CD4-positive, alpha-beta T cell treated with Interleukin-1 beta for 1 hour (primary cell): ENCODE data around the gene OR56B4.
"Not testable (repeated sequence)": the region's sequence is repeated elsewhere in the genome, so short reads cannot be mapped to it uniquely, and the experiment has no call there.

Experiments
- DNase-seq, 2 donors: peaks; one replicate each; pipeline ENCODE4 v3.0.0-alpha.2; 2020 to 2022

OR56B4 gene

DNA sequence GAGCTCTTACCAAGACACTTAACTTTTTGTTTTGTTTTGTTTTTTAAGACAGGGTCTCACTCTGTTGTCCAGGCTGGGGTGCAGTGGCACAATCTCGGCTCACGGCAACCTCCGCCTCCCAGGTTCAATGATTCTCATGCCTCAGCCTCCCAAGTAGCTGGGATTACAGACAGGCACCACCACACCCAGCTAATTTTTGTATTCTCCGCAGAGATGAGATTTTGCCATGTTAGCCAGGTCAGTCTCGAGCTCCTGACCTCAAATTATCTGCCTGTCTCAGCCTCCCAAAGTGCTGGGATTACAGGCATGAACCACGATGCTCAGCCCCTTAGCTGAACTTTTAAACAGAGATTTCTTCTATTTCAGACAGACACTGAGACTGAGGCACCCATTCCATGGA is at the start of gene OR56B4:
Gene OR56B4, plus strand, starts transcription at position 301 of the 400 bp plus-strand sequence. Its CDS starts 95 bp downstream, at position 396.
- not testable (repeated sequence) for DNase-seq

DNA sequence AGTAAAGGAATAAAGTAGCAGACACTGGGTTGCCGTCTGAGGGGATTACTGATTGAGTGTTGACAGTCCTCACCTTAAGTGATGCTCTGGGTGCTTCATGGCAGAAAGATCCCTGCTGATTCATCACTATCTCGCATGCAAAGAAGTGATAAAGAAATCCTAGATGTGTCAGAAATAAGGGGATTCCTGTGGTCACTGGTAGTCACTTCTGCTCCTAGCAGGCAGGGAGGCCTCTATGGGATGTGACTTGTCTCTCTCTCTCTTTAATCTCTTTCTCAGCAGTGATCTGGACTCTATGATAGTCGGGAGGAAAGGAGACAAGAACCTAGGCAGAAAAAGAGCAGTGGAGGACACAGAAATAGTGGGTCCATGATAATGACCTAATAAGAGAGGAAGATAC is 46.0 kb upstream of the OR56B4 start:
- no peak for DNase-seq

GRCh38 chr11:6062691-6063358 is 44.7 kb upstream of the OR56B4 start:
- no peak for DNase-seq

GRCh38 chr11:6067502-6067901 is 40.0 kb upstream of the OR56B4 start:
- no peak for DNase-seq

DNA sequence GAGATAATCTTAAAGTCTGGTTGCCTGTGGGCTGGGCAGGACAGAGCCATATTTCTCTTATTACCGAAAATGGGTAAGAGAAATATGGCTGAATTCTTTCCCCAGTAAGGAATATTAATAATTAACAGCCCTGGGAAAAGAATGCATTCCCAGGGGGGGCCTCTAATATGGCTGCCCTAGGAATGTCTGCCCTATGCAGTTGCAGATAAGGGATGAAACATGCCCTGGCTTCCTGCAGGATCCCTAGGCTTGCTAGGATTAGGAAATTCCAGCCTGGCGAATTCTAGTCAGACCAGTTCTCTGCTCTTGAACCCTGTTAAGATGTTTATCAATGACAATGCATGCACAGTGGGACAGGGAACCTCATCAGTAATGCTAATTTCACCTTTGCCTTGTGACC is 31.0 kb upstream of the OR56B4 start:
- DNase-seq = not testable (repeated sequence)

DNA sequence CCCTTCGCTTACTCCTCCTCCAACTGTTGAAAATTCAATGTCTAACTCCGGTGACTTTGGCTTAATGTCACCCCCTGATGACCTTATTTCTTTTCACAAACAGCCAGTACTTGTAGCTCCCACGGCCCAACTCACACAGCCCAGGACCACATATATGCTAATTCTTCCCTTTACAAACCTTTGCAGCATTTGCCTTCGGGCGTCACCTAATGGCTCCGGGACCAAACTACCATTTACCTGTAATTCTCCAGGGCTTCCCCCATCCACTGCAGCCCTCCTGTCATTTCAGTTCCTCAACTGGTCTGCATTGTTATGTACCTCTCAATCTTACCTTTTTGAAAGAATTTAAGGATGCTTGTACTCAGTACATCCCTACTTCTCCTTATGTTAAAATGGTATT is 29.8 kb upstream of the OR56B4 start:
- no peak for DNase-seq

GRCh38 chr11:6079463-6079862 is 28.0 kb upstream of the OR56B4 start:
- no peak for DNase-seq

DNA sequence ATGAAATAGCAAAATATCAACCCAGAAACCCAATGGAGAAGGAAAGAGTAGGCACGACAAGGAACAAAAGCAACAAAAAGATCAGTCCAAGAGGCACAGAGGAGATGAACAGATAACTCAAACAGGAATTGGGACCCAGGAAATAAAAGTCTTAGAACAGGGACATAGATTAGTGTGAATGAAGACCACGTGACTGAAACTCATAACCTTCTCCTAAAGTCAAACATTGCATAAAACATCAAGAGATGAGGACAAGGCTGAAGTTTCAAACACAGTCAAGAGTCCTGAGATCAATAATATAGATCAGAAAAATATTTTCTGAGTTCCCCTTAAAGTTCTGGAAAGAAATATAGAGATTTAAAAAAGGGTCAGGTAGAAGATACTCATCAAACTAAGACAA is 24.4 kb upstream of the OR56B4 start:
- no peak for DNase-seq

GRCh38 chr11:6084587-6084986 is 22.9 kb upstream of the OR56B4 start:
- DNase-seq = no peak

GRCh38 chr11:6094186-6094585 is 13.3 kb upstream of the OR56B4 start:
- no peak for DNase-seq

- DNase-seq = no peak
These were observed 11.7 kb upstream of the OR56B4 start for GRCh38 chr11:6095798-6096197.

- DNase-seq = no peak
These were observed 11.1 kb upstream of the OR56B4 start for GRCh38 chr11:6096417-6096816.

GRCh38 chr11:6099577-6099976 is 7.9 kb upstream of the OR56B4 start:
- DNase-seq = no peak

DNA sequence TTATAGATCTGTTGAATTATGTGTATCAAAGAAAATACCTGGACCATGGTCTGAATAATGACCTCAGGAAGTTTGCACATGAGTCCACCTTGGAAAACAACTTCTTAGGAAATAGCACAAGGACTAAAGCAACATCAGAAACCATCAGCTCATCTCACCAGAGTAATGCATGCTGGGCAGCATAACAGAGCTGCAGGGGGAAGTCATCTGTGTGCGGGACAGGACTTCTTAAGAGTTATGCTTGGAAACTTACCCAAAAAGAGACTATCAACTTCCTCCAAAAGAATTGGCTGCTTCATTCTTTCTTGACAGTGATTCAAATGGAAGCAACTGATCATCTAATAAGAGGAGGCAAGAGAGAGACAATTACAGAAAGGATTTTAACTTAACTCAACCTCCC is 2.5 kb downstream of the OR56B4 start:
- no peak for DNase-seq

GRCh38 chr11:6111673-6112072 is 4.2 kb downstream of the OR56B4 start:
- DNase-seq = no peak

GRCh38 chr11:6116638-6117037 is 9.2 kb downstream of the OR56B4 start:
- no peak for DNase-seq

DNA sequence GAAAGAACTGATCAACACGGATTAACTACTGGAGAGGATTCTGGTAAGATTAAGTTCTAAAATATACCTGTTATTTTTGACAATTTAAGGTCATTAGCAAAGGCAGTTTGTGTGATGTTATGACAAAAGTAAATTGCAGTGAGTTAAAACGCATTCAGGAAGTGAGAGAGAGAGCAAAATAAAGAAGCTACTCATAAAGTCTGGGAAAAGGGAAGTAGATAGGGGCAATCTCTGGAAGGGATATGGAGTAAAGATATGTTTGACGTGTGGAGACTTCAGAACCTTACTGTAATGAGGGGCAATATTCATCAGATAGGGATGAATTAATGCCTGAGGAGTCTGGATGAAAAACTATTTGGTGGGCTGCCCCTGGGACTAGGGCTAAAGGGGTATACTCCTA is 16.8 kb downstream of the OR56B4 start:
- no peak for DNase-seq

GRCh38 chr11:6127881-6128280 is 20.4 kb downstream of the OR56B4 start:
- no peak for DNase-seq

DNA sequence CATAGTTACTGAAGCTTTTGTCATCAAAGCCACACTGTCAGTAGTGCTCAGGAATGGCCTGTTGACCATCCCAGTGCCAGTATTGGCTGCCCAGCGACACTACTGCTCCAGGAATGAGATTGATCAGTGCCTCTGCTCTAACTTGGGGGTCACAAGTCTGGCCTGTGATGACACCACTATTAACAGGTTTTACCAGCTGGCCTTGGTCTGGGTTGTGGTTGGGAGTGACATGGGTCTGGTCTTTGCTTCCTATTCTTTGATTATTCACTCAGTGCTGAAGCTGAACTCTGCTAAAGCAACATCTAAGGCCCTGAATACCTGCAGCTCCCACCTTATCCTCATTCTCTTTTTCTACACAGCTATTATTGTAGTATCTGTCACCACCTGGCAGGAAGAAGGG is 21.5 kb downstream of the OR56B4 start:
- no peak for DNase-seq

DNA sequence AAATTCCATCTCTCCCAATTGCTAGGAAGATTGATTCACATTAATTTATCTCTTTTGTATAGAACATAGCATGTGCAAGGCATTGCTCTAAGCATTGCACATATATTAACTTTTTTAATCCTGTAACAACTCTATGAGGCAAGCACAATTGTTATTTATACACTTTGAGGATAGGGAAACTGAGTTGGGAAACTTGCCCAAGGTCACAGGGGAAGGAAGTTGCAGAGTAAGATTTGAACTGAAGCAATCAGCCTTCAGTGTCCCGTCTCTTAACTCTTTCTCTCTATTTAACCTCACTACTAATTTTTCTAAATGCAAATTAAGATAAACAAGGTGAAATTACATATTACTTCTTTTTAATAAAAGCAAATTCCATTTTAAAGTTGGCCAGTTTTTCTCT is 22.2 kb downstream of the OR56B4 start:
- no peak for DNase-seq

- DNase-seq = no peak
These were observed 24.9 kb downstream of the OR56B4 start for GRCh38 chr11:6132431-6132830.

DNA sequence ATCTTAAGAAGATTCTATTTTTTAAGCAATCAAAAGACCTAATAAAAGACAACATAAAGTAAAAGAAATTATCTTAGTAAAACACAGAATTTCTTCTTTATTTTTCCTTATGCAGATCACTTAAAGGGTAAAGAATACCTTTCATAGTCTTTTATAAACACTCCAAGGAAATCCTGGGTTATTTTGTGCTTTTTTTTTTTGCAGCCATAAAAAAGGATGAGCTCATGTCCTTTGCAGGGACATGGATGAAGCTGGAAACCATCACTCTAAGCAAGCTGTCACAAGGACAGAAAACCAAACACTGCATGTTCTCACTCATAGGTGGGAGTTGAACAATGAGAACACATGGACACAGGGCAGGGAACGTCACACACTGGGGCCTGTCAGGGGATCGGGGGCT is 28.5 kb downstream of the OR56B4 start:
- DNase-seq = not testable (repeated sequence)

- DNase-seq = no peak
These were observed 35.5 kb downstream of the OR56B4 start for GRCh38 chr11:6142936-6143335.

DNA sequence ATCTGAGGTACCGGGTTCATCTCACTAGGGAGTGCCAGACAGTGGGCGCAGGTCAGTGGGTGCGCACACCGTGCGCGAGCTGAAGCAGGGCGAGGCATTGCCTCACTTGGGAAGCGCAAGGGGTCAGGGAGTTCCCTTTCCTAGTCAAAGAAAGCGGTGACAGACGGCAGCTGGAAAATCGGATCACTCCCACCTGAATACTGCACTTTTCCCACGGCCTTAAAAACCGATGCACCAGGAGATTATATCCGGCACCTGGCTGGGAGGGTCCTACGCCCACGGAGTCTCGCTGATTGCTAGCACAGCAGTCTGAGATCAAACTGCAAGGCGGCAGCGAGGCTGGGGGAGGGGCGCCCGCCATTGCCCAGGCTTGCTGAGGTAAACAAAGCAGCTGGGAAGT is 36.3 kb downstream of the OR56B4 start:
- DNase-seq = not testable (repeated sequence)

GRCh38 chr11:6151117-6151516 is 43.6 kb downstream of the OR56B4 start:
- DNase-seq = no peak
